Tibial nerve (tissue), 4 donors: ENCODE measurements around the gene CHRNA4.

ENCODE experiments used
- CTCF ChIP-seq, 5 experiments: fragments of 200-600 bp in 3 of 5; fragments of 450-650 bp in 2 of 5; sonication (generic) in 3 of 5; IDR thresholded peaks; one replicate each; pipeline ENCODE4 v1.5.1; 2016 to 2019; ENCODE audit warnings: antibody characterized with exemption in 5 of 5, mild to moderate bottlenecking in 3 of 5, moderate library complexity in 2 of 5
- EP300 ChIP-seq, 2 donors: sonication (generic); formaldehyde crosslinking; IDR thresholded peaks; one replicate each; pipeline ENCODE4 v1.6.1; 2017; ENCODE audit warnings: antibody characterized with exemption in 2 of 2, mild to moderate bottlenecking in 1 of 2
- POLR2A ChIP-seq, 2 donors: fragments of 450-650 bp; IDR thresholded peaks; one replicate each; pipeline ENCODE4 v1.6.1; 2017; ENCODE audit warnings: antibody characterized with exemption in 2 of 2, mild to moderate bottlenecking in 2 of 2, moderate library complexity in 2 of 2

- TF ChIP-seq CTCF (IDR thresholded peaks at IDR 0.05) (no peak), POLR2A (IDR thresholded peaks at IDR 0.05) (no peak), EP300 (IDR thresholded peaks at IDR 0.05) (no peak)
Measured at GRCh38 chr20:63344616-63345327, 16.4 kb downstream of the CHRNA4 start.
